ENCODE measurements around the gene SBNO2.
"Not testable (repeated sequence)": the region's sequence is repeated elsewhere in the genome, so short reads cannot be mapped to it uniquely, and the experiment has no call there.

SBNO2 gene

GRCh38 chr19:1206150-1206863 is 32.2 kb upstream of the SBNO2 start:
- peak; percentile 34 for DNase-seq

DNA sequence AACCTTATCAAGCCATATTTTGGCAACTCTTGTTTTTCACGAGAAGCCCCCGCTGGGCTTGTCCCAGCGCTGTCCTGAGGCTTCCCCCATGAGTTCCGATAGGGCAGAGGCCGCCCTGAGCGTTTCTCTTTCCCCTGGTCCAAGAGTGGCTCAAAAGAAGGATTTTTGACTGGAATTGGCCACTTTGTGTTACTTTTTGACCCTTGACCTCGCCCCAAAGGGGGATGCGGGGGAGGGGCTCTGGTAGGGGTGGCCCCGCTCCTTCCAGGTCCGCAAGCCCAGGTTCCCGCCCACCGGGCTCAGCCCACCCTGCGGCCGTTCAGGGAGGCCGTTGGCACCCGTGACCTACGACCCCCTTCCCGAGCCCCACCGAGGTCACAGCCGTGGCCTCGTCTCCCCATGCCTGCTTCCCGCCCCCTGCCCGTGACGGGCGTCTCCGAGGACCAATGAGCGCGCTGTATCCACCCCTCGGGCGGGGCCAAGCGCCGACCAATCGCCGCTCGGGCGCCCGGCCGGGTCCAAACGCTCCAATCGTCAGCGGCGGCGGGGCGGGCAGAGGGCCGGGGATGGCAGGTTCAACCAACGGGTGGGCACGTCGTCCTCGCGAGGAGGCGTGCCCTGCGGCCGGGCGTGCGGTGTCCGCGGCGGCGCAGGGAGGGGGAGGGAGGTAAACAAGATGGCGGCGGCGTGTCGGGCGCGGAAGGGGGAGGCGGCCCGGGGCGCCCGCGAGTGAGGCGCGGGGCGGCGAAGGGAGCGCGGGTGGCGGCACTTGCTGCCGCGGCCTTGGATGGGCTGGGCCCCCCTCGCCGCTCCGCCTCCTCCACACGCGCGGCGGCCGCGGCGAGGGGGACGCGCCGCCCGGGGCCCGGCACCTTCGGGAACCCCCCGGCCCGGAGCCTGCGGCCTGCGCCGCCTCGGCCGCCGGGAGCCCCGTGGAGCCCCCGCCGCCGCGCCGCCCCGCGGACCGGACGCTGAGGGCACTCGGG is 31.3 kb upstream of the SBNO2 start, which contains the start of gene STK11:
Gene STK11, plus strand, starts transcription at position 665 of the 986 bp plus-strand sequence. CDS start 1,136 bp downstream, outside the sequence.
- peak; percentile 99 for DNase-seq

DNA sequence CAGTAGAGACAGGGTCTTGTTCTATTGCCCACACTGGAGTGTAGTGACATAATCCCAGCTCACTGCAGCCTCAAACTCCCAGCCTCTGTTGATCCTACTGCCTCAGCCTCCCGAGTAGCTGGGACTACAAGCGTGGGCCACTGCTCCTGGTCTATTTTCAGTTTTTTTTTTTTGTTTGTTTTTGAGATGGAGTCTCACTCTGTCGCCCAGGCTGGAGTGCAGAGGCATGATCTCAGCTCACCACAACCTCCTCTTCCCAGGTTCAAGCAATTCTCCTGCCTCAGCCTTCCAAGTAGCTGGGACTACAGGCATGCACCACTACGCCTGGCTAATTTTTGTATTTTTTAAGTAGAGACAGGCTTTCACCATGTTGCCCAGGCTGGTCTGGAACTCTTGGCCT is 26.5 kb upstream of the SBNO2 start:
- not testable (repeated sequence) for DNase-seq

GRCh38 chr19:1199531-1199930 is 25.5 kb upstream of the SBNO2 start:
- DNase-seq, result no peak

DNA sequence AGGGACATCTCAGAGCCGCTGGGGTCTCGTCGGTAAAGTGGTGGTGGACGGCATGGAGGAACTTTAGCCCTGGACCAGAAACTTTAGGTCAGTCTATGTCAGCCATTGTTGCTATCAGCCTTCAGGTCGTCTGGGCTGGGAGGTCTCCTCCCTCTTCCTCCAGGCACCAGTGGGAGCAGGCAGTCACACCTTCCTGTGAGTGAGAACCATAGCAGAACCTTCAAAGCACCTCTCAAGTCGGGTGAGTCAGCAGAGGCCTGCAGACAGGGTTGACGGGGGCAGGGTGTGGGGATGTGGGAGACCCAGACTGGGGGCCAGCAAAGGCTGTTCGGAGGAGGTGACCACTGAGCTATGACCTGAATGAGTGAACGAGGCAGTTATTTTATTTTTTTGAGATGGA is 15.4 kb upstream of the SBNO2 start:
- no peak for DNase-seq

GRCh38 chr19:1183543-1184172 is 9.6 kb upstream of the SBNO2 start:
- no peak for DNase-seq

DNA sequence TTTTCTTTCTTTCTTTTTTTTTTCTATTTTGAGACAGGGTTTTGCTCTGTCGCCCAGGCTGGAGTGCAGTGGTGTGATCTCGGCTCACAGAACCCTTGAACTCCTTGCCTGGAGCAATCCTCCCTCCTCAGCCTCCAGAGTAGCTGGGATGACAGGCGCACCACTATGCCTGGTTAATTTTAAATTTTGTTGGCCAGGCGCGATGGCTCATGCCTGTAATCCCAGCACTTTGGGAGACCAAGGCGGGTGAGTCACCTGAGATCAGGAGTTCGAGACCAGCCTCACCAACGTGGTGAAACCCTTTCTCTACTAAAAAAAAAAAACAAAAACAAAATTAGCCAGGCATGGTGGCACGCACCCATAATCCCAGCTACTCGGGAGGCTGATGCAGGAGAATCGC is 8.7 kb upstream of the SBNO2 start:
- DNase-seq, result no peak

- no peak for DNase-seq
Observed at GRCh38 chr19:1182068-1182467, 8.0 kb upstream of the SBNO2 start.

GRCh38 chr19:1181606-1182005 is 7.5 kb upstream of the SBNO2 start:
- no peak for DNase-seq

- DNase-seq, result no peak
Observed at GRCh38 chr19:1177322-1178114, 3.5 kb upstream of the SBNO2 start.

- DNase-seq, result peak; percentile 38
Observed at GRCh38 chr19:1173159-1173844, 766 bp downstream of the SBNO2 start.

- DNase-seq, result peak; percentile 79
Observed at GRCh38 chr19:1172353-1173158, 1.5 kb downstream of the SBNO2 start.

DNA sequence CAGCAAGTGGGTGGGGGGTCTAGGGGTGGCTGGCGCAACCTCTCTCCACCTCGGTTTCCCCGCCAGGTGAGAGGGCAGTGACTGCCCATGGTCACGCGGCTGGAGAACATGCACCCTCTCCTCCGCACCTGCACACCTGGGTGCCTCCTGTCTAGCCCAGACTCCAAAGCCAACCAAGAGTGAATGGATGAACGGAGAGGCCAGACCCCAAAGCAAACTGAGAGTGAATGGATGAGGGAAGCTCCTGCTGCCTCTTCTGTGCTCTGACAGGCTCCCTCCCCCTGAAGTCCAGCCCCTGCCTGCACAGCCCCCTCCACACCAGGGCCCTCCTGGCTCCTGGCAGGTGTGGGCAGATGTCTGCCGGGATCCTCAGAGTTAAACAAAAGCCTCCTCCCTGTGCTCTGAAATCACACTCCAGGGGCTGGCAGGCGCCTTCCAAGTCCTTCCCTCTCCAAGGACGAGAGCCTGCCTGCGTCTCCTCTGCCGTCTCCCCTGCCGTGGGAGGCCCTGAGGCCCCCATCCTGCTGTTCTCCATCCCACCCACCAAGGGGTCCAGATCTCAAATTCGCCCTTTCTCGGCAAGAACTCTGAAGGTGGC is 2.2 kb downstream of the SBNO2 start:
- DNase-seq, result no peak

DNA sequence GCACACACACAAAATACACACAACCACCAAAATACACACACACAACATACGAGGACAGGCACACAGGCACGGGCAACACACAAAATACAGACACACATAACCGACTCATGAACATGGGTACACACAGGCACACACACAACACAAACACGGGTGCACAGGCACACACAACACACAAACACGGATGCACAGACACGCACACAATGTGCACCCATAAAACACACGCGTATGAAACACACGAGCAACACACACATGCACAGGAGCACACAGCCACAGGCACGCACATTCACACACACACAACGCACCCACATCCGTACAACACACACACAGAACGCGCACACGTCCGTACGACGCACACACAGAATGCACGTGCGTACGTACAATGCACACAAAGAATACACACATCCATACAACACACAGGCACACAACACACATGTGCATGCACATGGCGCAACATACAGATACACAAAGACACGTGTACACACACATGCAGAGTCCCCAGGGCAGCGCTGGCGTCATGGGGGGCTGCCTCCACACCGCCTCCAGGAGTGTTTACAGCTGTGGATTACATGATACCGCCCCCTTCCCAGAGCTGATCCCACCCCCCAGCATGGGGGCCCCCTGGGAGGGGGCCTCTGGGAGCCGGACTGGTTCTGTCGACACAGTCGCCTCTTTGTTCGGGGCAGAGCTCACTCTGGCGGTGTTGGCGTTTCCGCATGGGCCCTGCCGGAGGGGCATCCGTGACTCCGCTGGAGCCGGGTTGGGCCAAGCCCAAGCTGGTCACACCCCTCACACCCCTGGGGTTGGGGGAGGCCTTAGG is 2.9 kb downstream of the SBNO2 start:
- peak; percentile 77 for DNase-seq

- DNase-seq, result no peak
Observed at GRCh38 chr19:1169921-1170885, 3.9 kb downstream of the SBNO2 start.

DNA sequence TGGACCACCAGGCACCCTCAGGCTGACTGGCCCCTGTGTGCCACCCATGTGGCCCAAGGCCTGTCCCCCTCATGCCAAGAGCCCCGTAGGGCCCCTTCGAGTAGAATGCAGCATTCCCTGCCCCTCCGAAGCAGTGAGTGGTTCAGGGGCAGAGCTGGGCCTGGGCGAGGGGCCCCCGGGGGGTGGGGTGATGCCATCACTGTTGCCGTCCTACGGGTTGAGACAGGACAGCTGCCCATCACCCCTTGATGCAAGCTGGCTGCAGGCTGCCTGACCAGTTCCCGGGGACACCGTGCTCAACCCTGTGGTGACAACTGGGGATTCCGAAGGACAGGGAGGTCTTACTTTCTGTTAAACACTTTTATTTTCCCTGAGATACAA is 4.7 kb downstream of the SBNO2 start:
- no peak for DNase-seq

DNA sequence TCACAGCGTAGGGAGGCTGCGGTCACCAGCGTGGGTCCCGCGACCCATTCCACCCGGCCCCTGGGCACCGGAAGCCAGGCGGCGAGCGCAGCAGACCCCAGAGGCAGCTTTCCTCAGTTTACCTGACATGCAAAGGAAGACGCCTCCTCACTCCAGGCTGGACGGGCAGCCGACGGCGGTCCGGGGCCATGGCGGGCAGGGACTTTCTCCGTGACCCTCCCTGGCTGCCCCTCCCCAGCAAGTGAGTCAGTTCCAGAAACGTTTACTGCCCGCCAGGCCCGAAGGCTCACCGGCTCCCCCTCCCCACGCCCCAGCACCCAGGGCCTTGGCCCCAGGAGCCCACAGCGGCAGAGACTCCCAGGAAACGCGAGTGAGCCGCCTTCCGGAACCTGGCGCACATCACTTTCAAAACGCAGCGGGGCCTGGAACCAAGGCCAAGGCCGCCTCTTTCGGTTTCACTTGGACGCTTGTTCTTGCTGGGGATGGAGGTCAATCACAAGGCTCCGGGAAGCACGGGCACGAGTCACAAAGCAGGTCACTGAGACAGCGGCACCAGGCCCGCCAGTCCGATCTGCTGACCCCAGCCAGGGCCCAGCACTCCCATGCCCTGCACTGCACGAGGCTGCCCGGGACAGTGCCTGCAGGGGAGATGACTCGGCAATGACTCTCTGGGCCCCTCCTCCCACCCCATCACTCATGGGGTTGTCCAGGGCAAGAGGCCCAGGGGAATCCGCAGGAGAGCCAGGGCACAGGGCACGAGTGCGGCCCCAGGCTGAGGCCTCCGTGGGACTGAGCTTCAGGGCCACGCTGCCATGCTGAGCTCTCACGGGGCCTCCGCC is 5.3 kb downstream of the SBNO2 start:
- no peak for DNase-seq

All from left hindlimb (tissue), 1 donor.